Measurements from ENCODE around the gene PHF14.

DNA sequence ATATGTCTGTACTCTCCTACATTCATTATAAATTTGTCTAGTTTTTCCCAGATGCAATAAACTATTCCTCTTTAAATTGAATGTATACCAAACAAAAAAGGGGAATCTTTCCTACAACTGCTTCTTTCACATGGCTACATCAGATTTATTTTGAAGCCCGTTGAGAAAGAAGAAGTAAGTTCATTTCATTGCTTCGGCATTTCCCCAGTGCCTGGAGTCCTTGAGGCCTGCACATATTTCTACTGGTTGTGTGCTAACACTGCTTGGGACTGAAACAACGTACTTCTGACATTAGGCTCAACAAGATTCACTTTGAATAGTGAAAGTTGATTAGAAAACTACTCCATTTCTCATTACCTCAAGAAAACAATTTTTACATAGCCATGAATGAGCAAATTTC is 201.7 kb downstream of the PHF14 start:
- TF ChIP-seq, protein P1, sequence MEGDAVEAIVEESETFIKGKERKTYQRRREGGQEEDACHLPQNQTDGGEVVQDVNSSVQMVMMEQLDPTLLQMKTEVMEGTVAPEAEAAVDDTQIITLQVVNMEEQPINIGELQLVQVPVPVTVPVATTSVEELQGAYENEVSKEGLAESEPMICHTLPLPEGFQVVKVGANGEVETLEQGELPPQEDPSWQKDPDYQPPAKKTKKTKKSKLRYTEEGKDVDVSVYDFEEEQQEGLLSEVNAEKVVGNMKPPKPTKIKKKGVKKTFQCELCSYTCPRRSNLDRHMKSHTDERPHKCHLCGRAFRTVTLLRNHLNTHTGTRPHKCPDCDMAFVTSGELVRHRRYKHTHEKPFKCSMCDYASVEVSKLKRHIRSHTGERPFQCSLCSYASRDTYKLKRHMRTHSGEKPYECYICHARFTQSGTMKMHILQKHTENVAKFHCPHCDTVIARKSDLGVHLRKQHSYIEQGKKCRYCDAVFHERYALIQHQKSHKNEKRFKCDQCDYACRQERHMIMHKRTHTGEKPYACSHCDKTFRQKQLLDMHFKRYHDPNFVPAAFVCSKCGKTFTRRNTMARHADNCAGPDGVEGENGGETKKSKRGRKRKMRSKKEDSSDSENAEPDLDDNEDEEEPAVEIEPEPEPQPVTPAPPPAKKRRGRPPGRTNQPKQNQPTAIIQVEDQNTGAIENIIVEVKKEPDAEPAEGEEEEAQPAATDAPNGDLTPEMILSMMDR (IDR thresholded peaks at IDR 0.05 in 8 of 11, conservative IDR thresholded peaks at IDR 0.05 in 3 of 11): no peak
- TF ChIP-seq POLR2AphosphoS5 (IDR thresholded peaks at IDR 0.05): no peak
- TF ChIP-seq POLR2A (IDR thresholded peaks at IDR 0.05): no peak

Measured in spleen (tissue), 7 donors.